Smooth muscle cell (in vitro differentiated cells): ENCODE data around the gene HMCN2. TPM values are rescaled to one million over a fixed set of nuclear protein-coding genes. Genes with fewer than 3 reads are reported as not detected.

Experiments used
- DNase-seq: peaks from one replicate; lab custom pipeline; 2025; ENCODE audit not compliant: unreplicated experiment; lab: John Stamatoyannopoulos, UW
- H2AFZ ChIP-seq: fragments of 200-600 bp; sonication (generic); 2 replicates; pipeline ENCODE4 v1.6.0; 2016; ENCODE audit warnings: antibody characterized with exemption, low read depth, mild to moderate bottlenecking
- H3F3A ChIP-seq: fragments of 200-600 bp; sonication (generic); 2 replicates; pipeline ENCODE4 v1.6.0; 2017; ENCODE audit warnings: antibody characterized with exemption, low read depth
- H3K27ac ChIP-seq: fragments of 200-600 bp; sonication (generic); 2 replicates; pipeline ENCODE4 v1.5.1; 2016; ENCODE audit warnings: low read depth, mild to moderate bottlenecking
- H3K27me3 ChIP-seq: fragments of 200-600 bp; sonication (generic); 2 replicates; pipeline ENCODE4 v1.6.1; 2016; ENCODE audit warnings: low read depth, mild to moderate bottlenecking
- H3K36me3 ChIP-seq: fragments of 200-600 bp; sonication (generic); 2 replicates; pipeline ENCODE4 v1.5.1; 2016; ENCODE audit warnings: low read depth
- H3K4me1 ChIP-seq: fragments of 200-600 bp; sonication (generic); 2 replicates; pipeline ENCODE4 v1.5.1; 2016; ENCODE audit warnings: low read depth
- H3K4me2 ChIP-seq: fragments of 200-600 bp; sonication (generic); 2 replicates; pipeline ENCODE4 v1.6.0; 2016; ENCODE audit warnings: mild to moderate bottlenecking
- H3K4me3 ChIP-seq: fragments of 200-600 bp; sonication (generic); 2 replicates; pipeline ENCODE4 v1.5.1; 2016; ENCODE audit warnings: mild to moderate bottlenecking
- H3K79me2 ChIP-seq: fragments of 200-600 bp; sonication (generic); 2 replicates; pipeline ENCODE4 v1.6.0; 2016; ENCODE audit warnings: low read depth, mild to moderate bottlenecking
- H3K9ac ChIP-seq: fragments of 200-600 bp; sonication (generic); 2 replicates; pipeline ENCODE4 v1.6.0; 2016; ENCODE audit warnings: low read depth
- H3K9me3 ChIP-seq: fragments of 200-600 bp; sonication (generic); replicated peaks from 2 replicates; pipeline ENCODE4 v1.5.1; 2016; ENCODE audit warnings: low read depth
- H4K20me1 ChIP-seq: fragments of 200-600 bp; sonication (generic); 2 replicates; pipeline ENCODE4 v1.6.0; 2016; ENCODE audit warnings: low read depth
- WGBS: methylation state at CpG from one replicate; pipeline ENCODE4 v1.1.7; 2016; ENCODE audit warnings: low lambda C conversion rate; 5-methylcytosine and 5-hydroxymethylcytosine counted together
- polyA plus RNA-seq: library from polyadenylated mRNA; unstranded; fragments of >200 nt; fragmentation: Nextera tagmentation; extraction: Ambion mirVana; gene quantifications from 2 replicates; pipeline ENCODE4 v1.2.1, GENCODE V29; 2016
- total RNA-seq: library from RNA; depleted of rRNA; stranded (reverse); fragments of >200 nt; gene quantifications from 2 replicates; pipeline ENCODE4 v1.2.3, GENCODE V29; 2014
- TF ChIP-seq, protein P1 (sequence below): fragments of 200-600 bp; sonication (generic); IDR thresholded peaks from 2 replicates; pipeline ENCODE4 v1.5.1; 2017; ENCODE audit warnings: borderline replicate concordance, mild to moderate bottlenecking, antibody characterized with exemption; ENCODE audit not compliant: insufficient read depth, poor library complexity, severe bottlenecking

HMCN2 gene
- total and polyA plus RNA-seq, 2 experiments from 2014 or later: under 0.01 TPM; not detected in 1

DNA sequence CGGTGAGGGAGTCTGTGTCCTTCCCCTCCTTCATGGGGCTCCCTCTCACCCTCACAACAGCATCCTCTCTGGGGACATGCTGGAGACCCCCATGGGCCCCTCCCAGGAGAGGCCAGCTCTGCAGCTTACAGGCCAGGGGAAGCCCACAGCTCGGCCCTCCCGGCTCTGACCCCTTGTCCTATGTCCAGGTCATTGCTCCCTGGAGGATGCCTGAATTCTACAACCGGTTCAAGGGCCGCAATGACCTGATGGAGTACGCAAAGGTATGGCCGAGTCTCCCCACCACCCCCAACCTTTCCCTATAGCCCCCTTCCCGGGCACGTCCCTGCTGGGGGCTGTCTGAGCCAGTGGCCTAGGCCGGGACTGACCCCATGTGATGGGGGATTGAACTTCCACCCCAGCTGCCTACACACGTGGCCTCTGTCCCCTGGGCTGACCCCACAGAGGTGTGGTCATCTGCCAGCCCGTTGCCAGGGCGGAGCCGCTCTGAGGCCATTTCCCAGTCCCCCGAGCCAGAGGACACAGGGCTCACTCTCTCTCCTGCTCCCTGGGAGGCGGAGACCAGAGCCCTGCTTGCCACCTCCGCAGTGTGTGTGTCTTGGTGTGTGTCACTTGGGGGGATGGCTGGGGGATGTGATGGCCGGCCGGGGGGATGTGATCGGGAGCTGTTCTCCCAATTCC is 201.1 kb downstream of the HMCN2 start:
- H2AFZ ChIP-seq: no peak overlapping the region
- peaks cover 17% of the 10 kb centered on the region for H3K4me1 ChIP-seq
- H3K4me2 ChIP-seq: no peak overlapping the region
- no peaks in the 10 kb centered on the region for H3K79me2 ChIP-seq
- H4K20me1 ChIP-seq: no peaks in the 10 kb centered on the region
- no peaks in the 10 kb centered on the region for H3K36me3 ChIP-seq
- H3K9ac ChIP-seq: no peak overlapping the region
- no peak for DNase-seq
- H3K27me3 ChIP-seq: no peaks in the 10 kb centered on the region
- no peaks in the 10 kb centered on the region for H3K9me3 ChIP-seq
- H3K27ac ChIP-seq: no peak overlapping the region
- no peak overlapping the region for H3K4me3 ChIP-seq
- H3F3A ChIP-seq: no peaks in the 10 kb centered on the region
- WGBS: 91% methylated on average over 20 of the region's 20 CpGs
- TF ChIP-seq, protein P1, sequence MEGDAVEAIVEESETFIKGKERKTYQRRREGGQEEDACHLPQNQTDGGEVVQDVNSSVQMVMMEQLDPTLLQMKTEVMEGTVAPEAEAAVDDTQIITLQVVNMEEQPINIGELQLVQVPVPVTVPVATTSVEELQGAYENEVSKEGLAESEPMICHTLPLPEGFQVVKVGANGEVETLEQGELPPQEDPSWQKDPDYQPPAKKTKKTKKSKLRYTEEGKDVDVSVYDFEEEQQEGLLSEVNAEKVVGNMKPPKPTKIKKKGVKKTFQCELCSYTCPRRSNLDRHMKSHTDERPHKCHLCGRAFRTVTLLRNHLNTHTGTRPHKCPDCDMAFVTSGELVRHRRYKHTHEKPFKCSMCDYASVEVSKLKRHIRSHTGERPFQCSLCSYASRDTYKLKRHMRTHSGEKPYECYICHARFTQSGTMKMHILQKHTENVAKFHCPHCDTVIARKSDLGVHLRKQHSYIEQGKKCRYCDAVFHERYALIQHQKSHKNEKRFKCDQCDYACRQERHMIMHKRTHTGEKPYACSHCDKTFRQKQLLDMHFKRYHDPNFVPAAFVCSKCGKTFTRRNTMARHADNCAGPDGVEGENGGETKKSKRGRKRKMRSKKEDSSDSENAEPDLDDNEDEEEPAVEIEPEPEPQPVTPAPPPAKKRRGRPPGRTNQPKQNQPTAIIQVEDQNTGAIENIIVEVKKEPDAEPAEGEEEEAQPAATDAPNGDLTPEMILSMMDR: no peak

DNA sequence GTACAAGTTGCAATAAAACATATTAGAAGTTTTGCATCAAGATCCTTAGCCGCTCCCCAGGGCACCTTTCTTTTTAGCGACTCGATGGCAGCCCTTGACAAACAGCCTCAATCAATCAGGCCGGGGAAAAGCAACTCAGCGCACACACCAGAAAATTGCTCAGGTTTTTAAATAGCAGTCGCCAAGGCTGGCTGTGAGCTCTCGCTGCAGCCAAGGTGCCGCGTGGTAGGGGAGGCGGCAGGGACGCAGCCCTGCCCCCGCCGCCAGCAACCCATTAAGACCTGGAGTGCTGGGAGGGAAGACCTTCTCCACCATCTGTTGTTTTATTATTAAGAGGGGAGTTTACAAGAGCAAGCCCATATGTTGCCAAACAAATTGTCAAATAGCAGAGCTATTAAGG is 201.8 kb downstream of the HMCN2 start:
- no peaks in the 10 kb centered on the region for H3F3A ChIP-seq
- H3K9me3 ChIP-seq: no peaks in the 10 kb centered on the region
- no peaks in the 10 kb centered on the region for H3K36me3 ChIP-seq
- H4K20me1 ChIP-seq: no peaks in the 10 kb centered on the region
- no peak overlapping the region for H3K4me3 ChIP-seq
- no peak for DNase-seq
- peaks cover 20% of the 10 kb centered on the region for H3K4me1 ChIP-seq
- no peaks in the 10 kb centered on the region for H3K27me3 ChIP-seq
- no peak overlapping the region for H3K9ac ChIP-seq
- WGBS: 78% methylated on average over 13 of the region's 13 CpGs
- H3K27ac ChIP-seq: no peak overlapping the region
- no peak overlapping the region for H3K4me2 ChIP-seq
- no peak overlapping the region for H2AFZ ChIP-seq
- TF ChIP-seq, protein P1: no peak
- no peaks in the 10 kb centered on the region for H3K79me2 ChIP-seq

DNA sequence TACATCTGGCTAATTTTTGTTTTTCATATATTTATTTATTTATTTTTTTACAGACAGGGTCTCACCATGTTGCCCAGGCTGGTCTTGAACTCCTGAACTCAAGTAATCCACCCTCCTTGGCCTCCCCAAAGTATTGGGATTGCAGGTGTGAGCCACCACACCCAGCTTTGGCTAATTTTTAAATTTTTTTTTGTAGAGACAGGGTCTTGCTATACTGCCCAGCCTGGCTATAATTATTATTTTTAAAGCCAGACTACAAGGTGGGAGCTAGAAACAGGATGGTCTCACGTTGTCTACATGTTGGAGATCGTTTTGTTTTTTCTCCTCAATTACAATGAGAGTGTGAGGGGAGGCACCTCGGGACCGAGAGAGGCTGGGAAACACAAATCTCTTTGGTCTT is 203.0 kb downstream of the HMCN2 start:
- no peak overlapping the region for H3K4me3 ChIP-seq
- H2AFZ ChIP-seq: no peak overlapping the region
- no peak for DNase-seq
- H3K9ac ChIP-seq: no peak overlapping the region
- WGBS: 94% methylated on average over 4 of the region's 4 CpGs
- H3K4me1 ChIP-seq: peaks cover 22% of the 10 kb centered on the region
- no peaks in the 10 kb centered on the region for H3K27me3 ChIP-seq
- TF ChIP-seq, protein P1: no peak
- no peaks in the 10 kb centered on the region for H4K20me1 ChIP-seq
- no peak overlapping the region for H3K27ac ChIP-seq
- H3K4me2 ChIP-seq: no peak overlapping the region
- H3K79me2 ChIP-seq: no peaks in the 10 kb centered on the region
- no peaks in the 10 kb centered on the region for H3F3A ChIP-seq
- no peaks in the 10 kb centered on the region for H3K9me3 ChIP-seq
- no peaks in the 10 kb centered on the region for H3K36me3 ChIP-seq

DNA sequence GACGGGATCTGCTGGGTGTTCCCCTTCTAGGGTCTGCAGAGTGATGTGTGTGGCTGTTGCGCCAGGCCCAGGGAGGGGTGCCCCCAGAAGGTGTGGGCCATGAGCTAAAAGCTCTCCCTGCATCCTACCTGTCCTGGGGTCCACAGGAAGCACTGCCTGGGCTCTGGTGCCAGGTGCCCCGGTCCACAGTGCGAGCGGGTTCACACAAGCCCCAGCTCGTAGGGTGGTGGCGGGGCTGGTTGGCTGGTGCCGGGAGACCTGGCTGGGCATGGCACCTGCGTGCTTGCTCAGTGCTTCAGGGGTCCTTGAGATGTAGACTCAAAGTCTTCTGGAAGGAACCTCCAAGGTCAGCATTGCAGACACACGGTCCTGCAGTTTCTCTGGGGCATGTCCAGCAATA is 204.7 kb downstream of the HMCN2 start:
- no peaks in the 10 kb centered on the region for H3K27me3 ChIP-seq

More for the DNA sequence above, 204.7 kb downstream of the HMCN2 start:
- H3K4me3 ChIP-seq: no peak overlapping the region
- peaks cover 20% of the 10 kb centered on the region for H3K4me1 ChIP-seq
- no peak for DNase-seq
- H4K20me1 ChIP-seq: no peaks in the 10 kb centered on the region
- H2AFZ ChIP-seq: no peak overlapping the region
- no peak overlapping the region for H3K27ac ChIP-seq
- no peaks in the 10 kb centered on the region for H3K79me2 ChIP-seq
- H3K9me3 ChIP-seq: no peaks in the 10 kb centered on the region
- H3K9ac ChIP-seq: no peak overlapping the region
- H3K36me3 ChIP-seq: no peaks in the 10 kb centered on the region
- H3K4me2 ChIP-seq: no peak overlapping the region
- WGBS: 95% methylated on average over 10 of the region's 10 CpGs
- H3F3A ChIP-seq: no peaks in the 10 kb centered on the region
- TF ChIP-seq, protein P1: no peak
